ENCODE data around the gene LCLAT1.

The LCLAT1 gene

DNA sequence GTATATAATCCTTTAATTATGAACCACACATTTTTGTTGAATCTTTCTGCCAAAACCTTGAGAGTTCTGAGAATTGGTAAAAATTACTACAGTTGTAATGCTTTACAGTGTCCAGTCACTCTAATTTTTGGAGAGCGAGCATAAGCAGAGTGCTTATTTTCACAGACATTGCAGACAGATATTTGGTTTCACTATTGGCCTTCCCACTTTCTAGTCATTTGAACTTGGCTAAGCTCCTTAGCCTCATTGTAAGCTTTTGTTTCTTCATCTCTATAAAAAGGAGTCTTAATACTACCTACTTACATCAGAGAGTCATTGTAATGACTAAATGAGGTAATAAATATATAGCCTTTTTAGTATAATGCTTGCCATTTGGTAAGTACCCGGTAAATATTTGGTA, 80.4 kb downstream of the LCLAT1 start:
- no peak for DNase-seq

- no peak for DNase-seq
Measured at GRCh38 chr2:30527859-30528258, 80.8 kb downstream of the LCLAT1 start.

- DNase-seq, result no peak
Measured at GRCh38 chr2:30530346-30530745, 83.3 kb downstream of the LCLAT1 start.

- no peak for DNase-seq
Measured at GRCh38 chr2:30541680-30542079, 94.6 kb downstream of the LCLAT1 start.

DNA sequence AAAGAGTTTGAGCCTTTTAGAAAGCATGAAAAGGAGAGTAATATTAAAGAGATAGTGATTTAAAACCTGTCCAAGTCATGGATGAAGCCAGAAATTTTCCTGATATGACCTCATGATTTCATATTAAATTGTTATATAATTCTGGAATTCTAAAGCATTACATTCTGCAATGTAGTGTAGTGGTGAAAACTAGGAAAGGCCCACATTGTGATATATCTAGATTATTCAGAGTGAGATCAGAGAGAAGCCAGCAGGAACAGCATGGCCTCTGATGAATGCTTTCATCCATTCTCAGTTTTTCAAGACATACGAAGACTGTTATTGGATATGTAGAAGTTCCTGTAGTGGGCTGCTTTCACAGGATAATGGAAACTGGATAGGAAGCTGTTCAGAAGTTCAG, 98.8 kb downstream of the LCLAT1 start:
- no peak for DNase-seq

DNA sequence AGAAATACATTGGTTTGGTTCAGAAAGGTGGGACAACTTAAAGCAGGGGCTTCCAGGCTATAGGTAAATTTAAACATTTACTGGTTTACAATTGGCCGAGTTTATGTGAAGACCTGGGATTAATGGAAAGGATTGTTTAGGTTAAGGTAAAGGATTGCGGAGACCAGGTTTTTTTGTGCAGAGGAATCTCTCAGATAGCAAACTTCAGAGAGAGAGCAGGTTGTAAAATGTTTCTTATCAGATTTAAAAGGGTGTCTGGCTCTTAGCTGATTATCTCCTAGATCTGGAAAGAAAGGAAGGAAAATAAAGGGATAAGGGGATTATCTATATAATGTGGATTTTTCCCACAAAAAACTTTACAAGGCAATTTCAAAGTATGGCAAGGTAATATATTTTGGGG, 101.3 kb downstream of the LCLAT1 start:
- DNase-seq, result no peak

DNA sequence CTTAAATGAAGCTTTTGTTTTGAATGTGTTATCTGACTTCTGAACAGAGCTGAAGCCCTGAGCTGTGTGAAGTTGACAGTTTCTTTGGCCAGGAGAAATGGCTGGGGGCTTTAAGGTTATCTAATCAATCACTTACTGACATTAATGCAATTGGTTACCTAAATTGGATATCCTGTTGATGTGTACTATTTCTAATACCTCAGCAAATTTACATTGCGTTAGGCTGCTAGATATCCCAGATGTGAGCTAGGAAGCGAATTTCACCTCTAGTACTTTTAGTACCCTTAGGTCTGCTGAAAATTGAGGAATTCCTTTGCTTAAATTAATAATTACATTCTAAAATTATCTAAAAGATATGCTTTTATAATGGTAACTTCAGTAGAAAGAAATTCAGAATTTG, 102.0 kb downstream of the LCLAT1 start:
- no peak for DNase-seq

DNA sequence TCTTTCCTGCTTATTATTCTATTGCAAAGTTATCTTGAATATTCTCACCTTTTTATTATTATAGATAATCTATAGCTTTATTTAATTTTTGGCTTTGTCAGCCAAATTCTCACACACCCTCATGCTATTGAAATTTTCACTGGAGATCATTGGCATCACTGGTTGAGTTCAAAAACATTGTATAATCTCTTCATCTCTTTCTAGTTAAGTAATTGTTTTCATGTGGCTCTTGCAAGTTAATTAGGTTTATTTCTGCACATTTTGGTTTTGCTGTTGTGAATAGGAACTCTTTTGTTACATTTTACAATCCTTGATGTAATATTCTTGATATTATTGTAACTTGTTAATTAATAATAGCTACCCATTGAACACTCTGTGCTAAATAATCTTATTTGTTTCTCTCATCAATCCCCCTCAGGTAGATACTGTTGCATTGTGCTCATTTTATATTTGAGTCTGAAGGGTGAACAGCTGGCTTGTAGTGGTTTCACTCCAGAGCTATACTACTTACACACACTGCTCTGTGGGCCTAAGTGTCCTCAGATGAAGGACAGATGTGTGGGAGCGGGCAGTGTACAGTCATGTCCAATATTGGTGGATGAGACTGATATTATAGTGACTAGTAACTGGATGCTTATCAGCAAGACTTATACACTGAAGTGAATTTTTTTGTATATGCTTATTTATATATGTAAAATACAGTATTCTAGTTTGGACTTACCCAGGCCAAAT, 112.7 kb downstream of the LCLAT1 start:
- no peak for DNase-seq

- no peak for DNase-seq
Measured at GRCh38 chr2:30561349-30561748, 114.3 kb downstream of the LCLAT1 start.

DNA sequence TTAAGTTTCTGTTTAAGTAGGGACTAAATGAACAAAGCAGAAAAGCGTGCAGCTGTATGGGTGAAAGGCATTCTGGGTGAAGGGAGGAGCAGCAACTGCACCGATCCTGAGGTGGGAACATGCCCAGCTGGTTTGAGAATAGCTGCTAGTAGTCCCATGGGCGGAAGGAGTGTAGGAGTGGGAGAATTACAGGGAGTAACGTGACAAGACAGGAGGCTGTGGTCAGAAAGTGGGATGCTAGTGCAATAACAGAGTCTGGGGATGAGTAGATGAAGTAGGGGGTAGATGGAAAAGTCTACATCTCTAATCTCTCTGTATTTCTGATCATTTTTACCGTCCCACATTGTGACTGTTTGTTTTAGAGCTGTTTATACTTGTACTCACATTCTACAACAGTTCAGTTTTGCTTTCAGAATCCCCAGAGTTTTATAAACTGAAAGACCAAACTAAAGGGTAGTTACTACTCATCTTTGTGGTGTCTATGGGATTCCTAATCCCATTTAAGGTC, 118.9 kb downstream of the LCLAT1 start:
- no peak for DNase-seq

DNA sequence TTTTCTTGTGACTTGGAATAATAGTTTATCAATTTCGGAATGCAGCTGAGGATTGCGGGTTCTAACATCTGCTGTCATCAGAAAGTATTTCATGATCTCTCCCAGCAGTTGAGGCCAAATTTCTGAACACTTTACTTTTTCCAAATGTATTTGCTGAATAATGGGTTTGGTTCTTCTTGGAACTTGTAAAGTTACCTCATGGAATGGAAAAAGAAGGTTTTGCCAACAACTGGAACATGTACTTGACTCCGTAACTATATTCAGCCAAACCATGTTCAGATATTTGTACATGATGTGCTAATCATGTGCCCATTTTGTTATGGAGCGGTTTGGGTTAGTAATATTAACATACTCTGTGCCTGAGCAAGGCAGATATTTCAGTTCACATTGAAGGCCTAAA, 119.6 kb downstream of the LCLAT1 start:
- DNase-seq, result no peak

- DNase-seq, result no peak
Measured at GRCh38 chr2:30567317-30567716, 120.3 kb downstream of the LCLAT1 start.

- DNase-seq, result no peak
Measured at GRCh38 chr2:30569946-30570345, 122.9 kb downstream of the LCLAT1 start.

GRCh38 chr2:30577151-30577550, 130.1 kb downstream of the LCLAT1 start:
- DNase-seq, result no peak

- DNase-seq, result no peak
Measured at GRCh38 chr2:30580391-30580790, 133.3 kb downstream of the LCLAT1 start.

DNA sequence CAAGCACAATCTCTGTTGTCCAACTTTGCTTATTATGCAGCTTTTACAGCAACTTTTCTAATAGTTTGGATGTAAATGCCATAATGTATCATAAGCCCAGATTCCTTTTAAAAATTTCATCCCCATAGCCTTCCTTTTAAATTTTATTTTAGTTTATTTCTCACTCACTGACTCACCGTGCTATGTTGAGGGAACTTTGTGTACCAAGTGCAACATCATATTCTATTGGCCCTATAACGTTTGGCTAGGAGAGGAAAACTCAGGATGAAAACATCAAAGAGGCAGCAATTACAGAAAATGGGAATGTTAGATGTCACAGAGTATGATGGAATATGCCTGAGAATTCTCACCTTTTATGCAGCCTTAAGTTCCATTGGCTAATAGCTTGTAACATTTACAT, 135.5 kb downstream of the LCLAT1 start:
- DNase-seq, result no peak

DNA sequence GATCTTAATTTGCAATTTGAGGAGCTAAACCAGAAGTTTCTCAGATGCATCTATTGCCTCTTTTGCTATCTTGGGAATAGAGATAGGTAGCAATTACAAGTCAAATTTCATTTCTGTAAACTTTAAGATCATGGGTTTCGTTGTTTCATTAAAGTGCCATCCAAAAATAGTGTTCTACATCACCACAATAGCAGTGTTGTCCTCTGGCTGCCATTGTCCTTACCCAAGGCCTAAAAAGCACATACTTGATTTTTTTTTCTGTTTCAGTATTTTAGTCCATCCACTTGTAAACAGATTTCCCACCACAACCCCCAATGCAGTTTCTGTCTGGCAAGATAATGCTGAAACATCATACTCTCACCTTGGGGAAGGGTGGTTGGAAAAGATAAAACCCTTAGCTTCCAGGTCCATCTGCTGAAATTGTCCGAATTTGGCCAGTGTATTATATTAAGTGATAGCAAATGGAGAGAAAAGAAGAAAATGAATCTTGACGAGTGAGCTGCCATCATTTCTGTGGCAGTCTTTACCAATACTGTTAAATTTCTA, 136.2 kb downstream of the LCLAT1 start:
- DNase-seq, result no peak

GRCh38 chr2:30584116-30584515, 137.1 kb downstream of the LCLAT1 start:
- no peak for DNase-seq

DNA sequence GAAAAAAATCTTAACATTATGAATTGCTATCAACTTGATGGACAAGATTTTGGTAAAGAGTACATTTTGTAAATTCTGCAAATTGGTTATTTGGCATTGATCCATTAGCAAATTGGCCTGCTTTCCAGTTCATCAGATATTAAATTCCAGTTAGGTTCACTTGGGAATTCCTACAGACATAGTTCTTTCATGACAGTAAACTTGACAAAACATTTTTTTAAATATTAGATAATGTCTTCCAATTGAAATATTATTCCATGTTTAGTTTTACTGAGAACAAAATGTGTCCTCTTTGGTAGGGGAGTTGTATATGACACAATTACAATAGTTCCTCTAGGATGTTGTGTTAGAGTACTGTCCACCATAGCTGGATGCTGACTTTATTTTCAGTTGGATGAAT, 141.9 kb downstream of the LCLAT1 start:
- DNase-seq, result no peak

- no peak for DNase-seq
Measured at GRCh38 chr2:30590407-30590806, 143.4 kb downstream of the LCLAT1 start.

- DNase-seq, result no peak
Measured at GRCh38 chr2:30591186-30591585, 144.1 kb downstream of the LCLAT1 start.

DNA sequence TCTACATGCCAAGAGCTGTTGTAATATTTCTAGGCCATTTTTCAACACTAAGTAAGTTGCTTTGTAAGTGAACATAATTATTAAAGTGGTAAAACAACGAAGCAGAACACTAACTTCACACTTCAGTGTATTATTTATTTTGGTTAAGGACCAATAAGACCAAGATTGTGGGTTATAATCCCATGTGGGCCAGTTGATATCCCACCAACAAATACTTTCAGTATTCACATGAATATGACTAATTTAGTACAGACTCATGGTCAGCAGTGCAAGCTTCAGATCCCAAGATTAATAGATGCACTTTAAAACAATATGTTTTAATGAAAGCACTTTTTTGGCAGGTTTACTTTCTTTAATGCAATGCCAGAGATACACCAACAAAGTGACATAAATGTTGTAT, 154.3 kb downstream of the LCLAT1 start:
- no peak for DNase-seq

- DNase-seq, result no peak
Measured at GRCh38 chr2:30605197-30605596, 158.2 kb downstream of the LCLAT1 start.

- DNase-seq, result no peak
Measured at GRCh38 chr2:30608643-30609042, 161.6 kb downstream of the LCLAT1 start.

DNA sequence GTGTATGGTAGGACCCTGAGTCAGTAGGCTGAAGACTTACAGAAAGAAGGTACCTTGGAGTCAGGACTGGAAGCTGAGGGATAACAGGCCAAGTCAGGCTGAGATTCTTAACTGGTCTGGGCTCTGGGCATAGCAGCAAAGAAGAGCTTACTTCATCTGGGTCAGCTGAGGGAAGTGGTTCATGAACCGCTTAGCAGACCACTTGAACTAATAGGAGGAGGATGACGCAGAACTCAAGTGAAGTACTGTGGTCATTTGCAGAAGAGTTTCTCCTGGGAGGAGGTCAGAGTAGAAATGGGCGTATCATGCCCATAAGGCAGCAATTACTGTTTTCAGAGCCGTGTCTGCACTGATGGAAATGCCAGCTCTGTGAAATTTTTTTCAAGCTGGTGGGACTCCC, 164.5 kb downstream of the LCLAT1 start:
- DNase-seq, result no peak
